ENCODE measurements around the gene RBFA. TPM values are rescaled to one million over a fixed set of nuclear protein-coding genes. Genes with fewer than 3 reads are reported as not detected.
A peak's percentile ranks its signal among the peaks of the same experiment; 100 is the strongest.
"Not testable (repeated sequence)": the region's sequence is repeated elsewhere in the genome, so short reads cannot be mapped to it uniquely, and the experiment has no call there.

Gene RBFA
- total and polyA plus RNA-seq, 4 donors: 16.1 to 32.1 (median 23.4) TPM

DNA sequence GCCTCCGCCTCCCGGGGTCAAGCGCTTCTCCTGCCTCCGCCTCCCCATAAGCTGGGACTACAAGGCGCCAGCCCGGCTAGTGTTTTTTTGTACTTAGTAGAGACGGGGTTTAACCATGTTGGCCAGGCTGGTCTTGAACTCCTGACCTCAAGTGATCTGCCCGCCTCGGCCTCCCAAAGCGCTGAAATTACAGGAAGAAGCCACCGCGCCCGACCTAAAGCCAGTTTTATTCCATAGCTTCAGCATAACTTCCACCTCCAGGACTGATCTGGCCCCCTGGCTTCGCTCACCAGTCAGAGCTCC, 45.1 kb upstream of the RBFA start:
- 50 to 55% methylated on average over 14 of the region's 14 CpGs for WGBS, 2 donors
- peak overlapping the region; percentile 80 for H3K4me3 ChIP-seq
- H3K27ac ChIP-seq (ENCODE audit: low read depth in 1 of 2, low read length in 1 of 2): peak overlapping the region; percentile 90 to 97
- TF ChIP-seq, protein P1, sequence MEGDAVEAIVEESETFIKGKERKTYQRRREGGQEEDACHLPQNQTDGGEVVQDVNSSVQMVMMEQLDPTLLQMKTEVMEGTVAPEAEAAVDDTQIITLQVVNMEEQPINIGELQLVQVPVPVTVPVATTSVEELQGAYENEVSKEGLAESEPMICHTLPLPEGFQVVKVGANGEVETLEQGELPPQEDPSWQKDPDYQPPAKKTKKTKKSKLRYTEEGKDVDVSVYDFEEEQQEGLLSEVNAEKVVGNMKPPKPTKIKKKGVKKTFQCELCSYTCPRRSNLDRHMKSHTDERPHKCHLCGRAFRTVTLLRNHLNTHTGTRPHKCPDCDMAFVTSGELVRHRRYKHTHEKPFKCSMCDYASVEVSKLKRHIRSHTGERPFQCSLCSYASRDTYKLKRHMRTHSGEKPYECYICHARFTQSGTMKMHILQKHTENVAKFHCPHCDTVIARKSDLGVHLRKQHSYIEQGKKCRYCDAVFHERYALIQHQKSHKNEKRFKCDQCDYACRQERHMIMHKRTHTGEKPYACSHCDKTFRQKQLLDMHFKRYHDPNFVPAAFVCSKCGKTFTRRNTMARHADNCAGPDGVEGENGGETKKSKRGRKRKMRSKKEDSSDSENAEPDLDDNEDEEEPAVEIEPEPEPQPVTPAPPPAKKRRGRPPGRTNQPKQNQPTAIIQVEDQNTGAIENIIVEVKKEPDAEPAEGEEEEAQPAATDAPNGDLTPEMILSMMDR (IDR thresholded peaks at IDR 0.05; ENCODE audit: control extremely low read depth, extremely low read depth): no peak
- H3K36me3 ChIP-seq (ENCODE audit: control insufficient read depth in 4 of 4, insufficient read depth in 4 of 4, low read length in 4 of 4): peaks cover 0 to 2% (median 2%) of the 10 kb centered on the region in 4 donors
- no peaks in the 10 kb centered on the region for H3K9me3 ChIP-seq (ENCODE audit: control insufficient read depth in 4 of 4, insufficient read depth in 3 of 4, low read length in 3 of 4)
- ATAC-seq (ENCODE audit: insufficient read depth, low FRiP score): no peak
- H3K27me3 ChIP-seq (ENCODE audit: control insufficient read depth in 3 of 3, insufficient read depth in 3 of 3, low read length in 2 of 3): no peaks in the 10 kb centered on the region
- peaks cover 0 to 20% (median 8%) of the 10 kb centered on the region in 5 donors for H3K4me1 ChIP-seq (ENCODE audit: control insufficient read depth in 5 of 5, insufficient read depth in 5 of 5, low read length in 5 of 5)
- H3K9ac ChIP-seq (ENCODE audit: insufficient read depth in 1 of 2, low read length in 2 of 2): peak overlapping the region; percentile 88 to 92
- no peak for DNase-seq

DNA sequence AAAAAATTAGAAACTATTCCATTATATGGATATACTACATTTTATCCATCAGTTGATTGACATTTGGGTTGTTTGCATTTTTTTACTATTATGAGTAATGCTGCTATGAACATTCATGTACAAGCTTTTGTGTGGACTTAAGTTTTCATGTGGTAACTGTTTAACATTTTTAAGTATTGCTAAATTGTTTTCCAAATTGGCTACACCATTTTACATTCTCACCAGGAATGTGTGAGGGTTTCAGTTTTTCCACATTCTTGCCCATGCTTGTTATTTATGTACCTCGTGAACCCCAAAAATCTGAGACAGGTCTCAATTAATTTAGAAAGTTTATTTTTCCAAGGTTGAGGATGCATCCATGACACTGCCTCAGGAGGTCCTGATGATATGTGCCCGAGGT, 42.7 kb upstream of the RBFA start:
- H3K27me3 ChIP-seq (ENCODE audit: control insufficient read depth in 3 of 3, insufficient read depth in 3 of 3, low read length in 2 of 3): no peaks in the 10 kb centered on the region
- no peak overlapping the region for H3K27ac ChIP-seq (ENCODE audit: low read depth in 1 of 2, low read length in 1 of 2)
- no peak overlapping the region for H3K4me3 ChIP-seq
- no peaks in the 10 kb centered on the region for H3K36me3 ChIP-seq (ENCODE audit: control insufficient read depth in 4 of 4, insufficient read depth in 4 of 4, low read length in 4 of 4)
- H3K9ac ChIP-seq (ENCODE audit: insufficient read depth in 1 of 2, low read length in 2 of 2): no peak overlapping the region
- no peak for ATAC-seq (ENCODE audit: insufficient read depth, low FRiP score)
- no peak for DNase-seq
- peaks cover 0 to 18% (median 6%) of the 10 kb centered on the region in 5 donors for H3K4me1 ChIP-seq (ENCODE audit: control insufficient read depth in 5 of 5, insufficient read depth in 5 of 5, low read length in 5 of 5)
- 85 to 92% methylated on average over 2 of the region's 2 CpGs for WGBS, 2 donors
- TF ChIP-seq, protein P1 (IDR thresholded peaks at IDR 0.05; ENCODE audit: control extremely low read depth, extremely low read depth): no peak
- H3K9me3 ChIP-seq (ENCODE audit: control insufficient read depth in 4 of 4, insufficient read depth in 3 of 4, low read length in 3 of 4): no peaks in the 10 kb centered on the region

DNA sequence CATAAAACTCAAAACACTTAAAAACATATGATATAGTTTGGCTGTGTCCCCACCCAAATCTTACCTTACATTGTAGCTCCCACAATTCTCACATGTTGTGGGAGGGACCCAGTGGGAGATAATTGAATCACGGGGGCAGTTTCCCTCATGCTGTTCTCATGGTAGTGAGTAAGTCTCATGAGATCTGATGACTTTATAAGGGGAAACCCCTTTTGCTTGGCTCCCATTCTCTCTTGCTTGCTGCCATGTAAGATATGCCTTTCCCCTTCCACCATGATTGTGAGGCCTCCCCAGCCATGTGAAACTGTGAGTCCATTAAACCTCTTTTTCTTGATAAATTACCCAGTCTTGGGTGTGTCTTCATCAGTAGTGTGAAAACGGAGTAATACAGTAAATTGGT, 34.5 kb upstream of the RBFA start:
- not testable (repeated sequence) for H3K4me3 ChIP-seq; H3K27me3 ChIP-seq (ENCODE audit: control insufficient read depth in 3 of 3, insufficient read depth in 3 of 3, low read length in 2 of 3); H3K4me1 ChIP-seq (ENCODE audit: control insufficient read depth in 5 of 5, insufficient read depth in 5 of 5, low read length in 5 of 5); H3K9ac ChIP-seq (ENCODE audit: insufficient read depth in 1 of 2, low read length in 2 of 2); DNase-seq; H3K27ac ChIP-seq (ENCODE audit: low read depth in 1 of 2, low read length in 1 of 2); H3K36me3 ChIP-seq (ENCODE audit: control insufficient read depth in 4 of 4, insufficient read depth in 4 of 4, low read length in 4 of 4); ATAC-seq (ENCODE audit: insufficient read depth, low FRiP score)
- peaks cover 0 to 12% (median 5%) of the 10 kb centered on the region in 4 donors for H3K9me3 ChIP-seq (ENCODE audit: control insufficient read depth in 4 of 4, insufficient read depth in 3 of 4, low read length in 3 of 4)
- 91 to 94% methylated on average over 2 of the region's 2 CpGs for WGBS, 2 donors

DNA sequence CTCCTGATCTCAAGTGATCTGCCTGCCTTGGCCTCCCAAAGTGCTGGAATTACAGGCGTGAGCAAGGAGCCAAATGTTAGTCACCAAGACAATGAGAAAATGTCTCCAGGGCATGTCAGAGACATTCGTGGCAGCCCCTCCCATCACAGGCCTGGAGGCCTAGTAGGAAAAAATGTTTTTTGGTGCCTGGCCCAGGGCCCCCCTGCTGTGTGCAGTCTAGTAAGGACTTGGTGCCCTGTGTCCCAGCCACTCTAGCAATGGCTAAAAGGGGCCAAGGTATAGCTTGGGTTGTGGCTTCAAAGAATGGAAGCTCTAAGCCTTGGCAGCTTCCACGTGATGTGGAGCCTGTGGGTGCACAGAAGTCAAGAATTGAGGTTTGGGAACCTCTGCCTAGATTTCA, 33.4 kb upstream of the RBFA start:
- Histone ChIP-seq H3K9ac (ENCODE audit: insufficient read depth in 1 of 2, low read length in 2 of 2) (no peak overlapping the region), H3K36me3 (ENCODE audit: control insufficient read depth in 4 of 4, insufficient read depth in 4 of 4, low read length in 4 of 4) (no peaks in the 10 kb centered on the region), H3K27ac (ENCODE audit: low read depth in 1 of 2, low read length in 1 of 2) (no peak overlapping the region), H3K4me3 (no peak overlapping the region), H3K9me3 (ENCODE audit: control insufficient read depth in 4 of 4, insufficient read depth in 3 of 4, low read length in 3 of 4) (peaks cover 0 to 15% (median 5%) of the 10 kb centered on the region in 4 donors), H3K4me1 (ENCODE audit: control insufficient read depth in 5 of 5, insufficient read depth in 5 of 5, low read length in 5 of 5) (no peaks in the 10 kb centered on the region), H3K27me3 (ENCODE audit: control insufficient read depth in 3 of 3, insufficient read depth in 3 of 3, low read length in 2 of 3) (no peaks in the 10 kb centered on the region)
- WGBS, 2 donors: 80 to 92% methylated on average over 3 of the region's 3 CpGs
- DNase-seq (no peak), ATAC-seq (ENCODE audit: insufficient read depth, low FRiP score) (no peak)
- TF ChIP-seq, protein P1 (IDR thresholded peaks at IDR 0.05; ENCODE audit: control extremely low read depth, extremely low read depth): no peak
